ENCODE results near the gene SLC26A6.

DNA sequence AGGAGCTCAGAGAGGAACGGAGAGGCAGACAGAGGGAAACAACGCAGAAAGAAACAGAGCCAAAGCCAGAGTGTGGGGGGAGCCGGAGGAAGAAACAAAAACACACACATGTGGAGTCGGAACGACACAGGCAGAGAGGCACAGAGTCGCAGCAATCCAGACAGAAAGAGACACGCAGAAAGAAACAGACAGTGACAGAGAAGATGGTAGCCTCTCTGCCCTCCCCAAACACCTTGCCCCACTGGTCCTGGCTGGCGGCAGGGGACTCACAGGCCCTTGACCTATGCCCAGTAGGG lies 48.7 kb upstream of the SLC26A6 start:
- TF ChIP-seq, protein P1, sequence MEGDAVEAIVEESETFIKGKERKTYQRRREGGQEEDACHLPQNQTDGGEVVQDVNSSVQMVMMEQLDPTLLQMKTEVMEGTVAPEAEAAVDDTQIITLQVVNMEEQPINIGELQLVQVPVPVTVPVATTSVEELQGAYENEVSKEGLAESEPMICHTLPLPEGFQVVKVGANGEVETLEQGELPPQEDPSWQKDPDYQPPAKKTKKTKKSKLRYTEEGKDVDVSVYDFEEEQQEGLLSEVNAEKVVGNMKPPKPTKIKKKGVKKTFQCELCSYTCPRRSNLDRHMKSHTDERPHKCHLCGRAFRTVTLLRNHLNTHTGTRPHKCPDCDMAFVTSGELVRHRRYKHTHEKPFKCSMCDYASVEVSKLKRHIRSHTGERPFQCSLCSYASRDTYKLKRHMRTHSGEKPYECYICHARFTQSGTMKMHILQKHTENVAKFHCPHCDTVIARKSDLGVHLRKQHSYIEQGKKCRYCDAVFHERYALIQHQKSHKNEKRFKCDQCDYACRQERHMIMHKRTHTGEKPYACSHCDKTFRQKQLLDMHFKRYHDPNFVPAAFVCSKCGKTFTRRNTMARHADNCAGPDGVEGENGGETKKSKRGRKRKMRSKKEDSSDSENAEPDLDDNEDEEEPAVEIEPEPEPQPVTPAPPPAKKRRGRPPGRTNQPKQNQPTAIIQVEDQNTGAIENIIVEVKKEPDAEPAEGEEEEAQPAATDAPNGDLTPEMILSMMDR (IDR thresholded peaks at IDR 0.05) = no peak
- no peak for TF ChIP-seq POLR2A (IDR thresholded peaks at IDR 0.05)
